ENCODE measurements around the gene SPC24. TPM values are rescaled to one million over a fixed set of nuclear protein-coding genes. Genes with fewer than 3 reads are reported as not detected.

Gene SPC24, protein sequence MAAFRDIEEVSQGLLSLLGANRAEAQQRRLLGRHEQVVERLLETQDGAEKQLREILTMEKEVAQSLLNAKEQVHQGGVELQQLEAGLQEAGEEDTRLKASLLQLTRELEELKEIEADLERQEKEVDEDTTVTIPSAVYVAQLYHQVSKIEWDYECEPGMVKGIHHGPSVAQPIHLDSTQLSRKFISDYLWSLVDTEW
- 14.3 and 26.3 TPM in 2 replicates for total RNA-seq

DNA sequence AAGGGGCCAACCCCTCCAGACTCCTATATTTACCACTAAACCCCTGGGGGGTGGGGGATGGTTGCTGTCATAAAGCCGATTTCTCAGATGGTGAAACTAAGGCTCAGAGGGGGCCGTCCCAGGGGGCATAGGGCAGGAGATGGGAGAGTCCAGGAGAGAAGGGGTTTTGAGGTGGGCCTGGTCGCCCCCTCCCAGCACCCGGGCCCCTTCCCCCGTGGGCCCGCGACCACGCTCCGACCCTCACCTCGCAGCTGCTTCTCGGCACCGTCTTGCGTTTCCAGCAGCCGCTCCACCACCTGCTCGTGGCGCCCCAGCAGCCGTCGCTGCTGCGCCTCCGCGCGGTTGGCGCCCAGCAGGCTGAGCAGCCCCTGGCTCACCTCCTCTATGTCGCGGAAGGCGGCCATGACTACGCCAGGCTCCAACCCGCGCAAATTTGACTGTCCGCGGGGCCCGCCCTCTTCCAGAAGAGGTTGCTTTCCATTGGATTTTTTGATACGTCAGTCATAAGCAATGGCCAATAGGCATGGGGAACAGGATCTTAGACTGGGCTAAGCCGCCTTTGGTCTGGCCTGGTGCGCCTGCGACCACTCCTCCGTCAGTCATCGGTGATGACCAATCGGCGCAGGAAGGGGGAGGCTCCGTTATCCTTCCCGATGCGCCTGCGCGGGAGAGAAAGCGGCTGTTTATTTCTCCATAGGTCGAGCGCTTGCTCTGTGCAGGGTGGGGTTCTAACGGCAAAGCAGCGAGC is at the start of gene SPC24:
TSS of gene SPC24 (minus strand) at position 410 of the 748 bp plus-strand sequence. CDS start at position 404, 6 bp downstream.

DNA sequence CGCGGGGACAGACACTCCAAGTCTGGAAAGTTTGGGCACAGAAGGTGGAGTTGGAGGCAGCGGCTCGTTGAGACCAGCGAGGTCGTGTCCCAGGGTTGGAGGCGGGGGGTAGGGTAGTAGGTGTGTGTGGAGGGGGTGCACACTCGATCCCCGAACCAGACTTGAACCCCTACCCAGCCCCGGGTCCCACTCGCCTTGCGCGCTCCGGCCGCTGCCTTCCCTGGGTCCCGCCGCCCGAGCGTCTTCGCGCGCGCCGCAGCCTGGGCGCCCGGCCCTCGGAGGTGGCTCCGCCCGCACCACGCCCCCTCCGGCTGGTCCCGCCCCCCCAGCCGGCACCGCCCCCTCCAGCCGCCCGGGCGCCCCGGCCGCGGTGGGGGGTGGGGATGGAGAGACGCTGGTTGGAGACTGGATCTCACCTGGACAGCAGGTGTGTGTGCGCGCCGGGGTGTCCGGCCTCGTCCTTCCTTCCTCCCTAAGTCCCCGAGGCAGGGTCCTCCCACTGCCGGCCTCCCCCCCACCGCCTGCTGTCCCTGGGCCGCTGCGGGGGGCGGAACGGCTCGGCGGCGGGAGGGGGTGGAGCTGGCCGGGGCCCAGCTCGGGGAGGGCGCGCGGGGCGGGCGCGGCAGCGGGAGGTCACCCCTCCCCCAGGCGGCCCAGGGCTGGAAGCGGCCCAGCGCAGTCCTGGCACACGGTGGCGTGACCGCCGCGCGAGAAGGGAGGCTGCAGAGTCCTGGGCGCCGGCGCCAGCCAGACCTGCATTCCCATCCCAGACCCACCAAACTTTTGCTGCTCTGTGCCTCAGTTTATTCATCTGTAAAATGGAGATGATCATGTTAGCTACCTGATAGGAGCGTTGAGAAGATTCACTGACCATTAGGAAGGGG is 42.0 kb upstream of the SPC24 start, which contains the start of gene KANK2:
TSS of gene KANK2 (minus strand) at position 255 of the 884 bp plus-strand sequence. CDS start 3,034 bp downstream, outside the sequence.

Other genes starting within 250 kb of the SPC24 start
- 90.0 and 94.7 TPM in 2 replicates for gene YIPF2, start 227.1 kb downstream of the SPC24 start, total RNA-seq
- 22.4 and 27.1 TPM in 2 replicates for gene TIMM29, start 227.0 kb downstream of the SPC24 start, total RNA-seq
- 41.5 and 53.0 TPM in 2 replicates for gene SMARCA4, start 194.8 kb downstream of the SPC24 start, total RNA-seq
- 113 and 174 TPM in 2 replicates for gene LDLR, start 66.3 kb downstream of the SPC24 start, total RNA-seq
- gene KANK2, start 41.8 kb upstream of the SPC24 start, total RNA-seq: 350 and 544 TPM in 2 replicates
- not detected in 2 replicates for gene ANGPTL8, start 83.8 kb upstream of the SPC24 start, total RNA-seq
- 8.2 and 12.5 TPM in 2 replicates for gene DOCK6, start 106.7 kb upstream of the SPC24 start, total RNA-seq
- not detected in 2 replicates for gene TSPAN16, start 140.4 kb upstream of the SPC24 start, total RNA-seq
- 12.0 and 24.0 TPM in 2 replicates for gene RAB3D, start 183.9 kb upstream of the SPC24 start, total RNA-seq
- 64.7 and 88.6 TPM in 2 replicates for gene TMEM205, start 190.5 kb upstream of the SPC24 start, total RNA-seq
- 8.5 and 9.7 TPM in 2 replicates for gene CCDC159, start 190.7 kb upstream of the SPC24 start, total RNA-seq
- gene PLPPR2, start 199.7 kb upstream of the SPC24 start, total RNA-seq: 5.8 TPM in 2 replicates
- 0.09 and 0.47 TPM in 2 replicates for gene SWSAP1, start 218.9 kb upstream of the SPC24 start, total RNA-seq
- 3.3 and 5.6 TPM in 2 replicates for gene EPOR, start 228.5 kb upstream of the SPC24 start, total RNA-seq